Left kidney (tissue), 8 donors: ENCODE results near the gene KIT. TPM values are rescaled to one million over a fixed set of nuclear protein-coding genes. Genes with fewer than 3 reads are reported as not detected.
"Not testable (repeated sequence)": the region's sequence is repeated elsewhere in the genome, so short reads cannot be mapped to it uniquely, and the experiment has no call there.

Source experiments
- DNase-seq: peaks from one replicate; pipeline ENCODE4 v3.0.0-alpha.2; 2013
- long read RNA-seq, 8 donors: transcript quantifications; one replicate each; lab custom pipeline, GENCODE V29; 2026
- polyA plus RNA-seq: library from polyadenylated mRNA; unstranded; fragments of 120-200 nt; gene quantifications from one replicate; pipeline ENCODE4 v1.2.1, GENCODE V29; 2013; ENCODE audit not compliant: insufficient read length

KIT gene
- polyA plus RNA-seq, result 20.1 TPM
- long read RNA-seq, donor 1, partial matches to known transcripts, result 0 of 2 reads
- long read RNA-seq, donor 1, other reads (novel, unspliced or antisense), result 0 of 2 reads
- long read RNA-seq, donor 2, partial matches to known transcripts, result 0 of 1 reads
- long read RNA-seq, donor 2, other reads (novel, unspliced or antisense), result 0 of 1 reads
- long read RNA-seq, donor 3, result 0 reads
- long read RNA-seq, donor 4, full-length matches to known transcripts, result 2 of 2 reads
- long read RNA-seq, donor 4, partial matches to known transcripts, result 0 of 2 reads
- long read RNA-seq, donor 4, other reads (novel, unspliced or antisense), result 0 of 2 reads
- long read RNA-seq, donor 5, partial matches to known transcripts, result 0 of 2 reads
- long read RNA-seq, donor 5, other reads (novel, unspliced or antisense), result 0 of 2 reads
- long read RNA-seq, donor 6, partial matches to known transcripts, result 0 of 3 reads
- long read RNA-seq, donor 6, other reads (novel, unspliced or antisense), result 0 of 3 reads
- long read RNA-seq, donor 7, partial matches to known transcripts, result 5 of 8 reads
- long read RNA-seq, donor 7, other reads (novel, unspliced or antisense), result 0 of 8 reads
- long read RNA-seq, donor 8, partial matches to known transcripts, result 0 of 1 reads
- long read RNA-seq, donor 8, other reads (novel, unspliced or antisense), result 0 of 1 reads

GRCh38 chr4:54657551-54658251 is at the start of gene KIT:
TSS of gene KIT (plus strand) at chr4:54657957. CDS start at chr4:54658015, 58 bp downstream.
- DNase-seq, result peak; percentile 79

GRCh38 chr4:54609310-54609709 is 48.4 kb upstream of the KIT start:
- DNase-seq, result no peak

GRCh38 chr4:54614149-54614548 is 43.6 kb upstream of the KIT start:
- DNase-seq, result no peak

- DNase-seq, result no peak
These were observed 37.0 kb upstream of the KIT start for GRCh38 chr4:54620773-54621172.

- DNase-seq, result no peak
These were observed 32.4 kb upstream of the KIT start for GRCh38 chr4:54625391-54625790.

- DNase-seq, result no peak
These were observed 31.6 kb upstream of the KIT start for GRCh38 chr4:54626113-54626512.

- DNase-seq, result no peak
These were observed 25.2 kb upstream of the KIT start for GRCh38 chr4:54632537-54632936.

- not testable (repeated sequence) for DNase-seq
These were observed 24.5 kb upstream of the KIT start for GRCh38 chr4:54633102-54633740.

- DNase-seq, result no peak
These were observed 22.4 kb upstream of the KIT start for GRCh38 chr4:54635318-54635717.

- no peak for DNase-seq
These were observed 20.4 kb upstream of the KIT start for GRCh38 chr4:54637325-54637724.

- not testable (repeated sequence) for DNase-seq
These were observed 16.7 kb upstream of the KIT start for GRCh38 chr4:54641101-54641500.

- no peak for DNase-seq
These were observed 14.6 kb upstream of the KIT start for GRCh38 chr4:54643172-54643571.

GRCh38 chr4:54643958-54644751 is 13.6 kb upstream of the KIT start:
- no peak for DNase-seq

- no peak for DNase-seq
These were observed 11.9 kb upstream of the KIT start for GRCh38 chr4:54645830-54646229.

- DNase-seq, result no peak
These were observed 10.7 kb upstream of the KIT start for GRCh38 chr4:54647070-54647469.

GRCh38 chr4:54651050-54651449 is 6.7 kb upstream of the KIT start:
- no peak for DNase-seq

- no peak for DNase-seq
These were observed 3.0 kb upstream of the KIT start for GRCh38 chr4:54654753-54655152.

- DNase-seq, result peak; percentile 22
These were observed 589 bp upstream of the KIT start for GRCh38 chr4:54657185-54657550.

- DNase-seq, result peak; percentile 62
These were observed 716 bp downstream of the KIT start for GRCh38 chr4:54658252-54659093.

- DNase-seq, result peak; percentile 32
These were observed 1.6 kb downstream of the KIT start for GRCh38 chr4:54659313-54659712.
